CD4-positive, alpha-beta T cell (primary cell): ENCODE measurements around the gene KLHL40. TPM values are rescaled to one million over a fixed set of nuclear protein-coding genes. Genes with fewer than 3 reads are reported as not detected.

Experiments used
- ATAC-seq: fragments of 200-7000 bp; cut with Tn5 transposase; one replicate; pipeline ENCODE4 v1.10.0; 2022; ENCODE audit warnings: mild to moderate bottlenecking; ENCODE audit not compliant: poor library complexity
- CTCF ChIA-PET: fragments of 350-600 bp; sonication (Branson Sonifier 250); formaldehyde crosslinking; loops from one replicate; lab custom pipeline; 2021; ENCODE audit warnings: antibody characterized with exemption, inconsistent platforms; lab: Charles Lee
- POLR2A ChIA-PET: fragments of 350-600 bp; sonication (Branson Sonifier 250); formaldehyde crosslinking; loops from one replicate; lab custom pipeline; 2021; ENCODE audit warnings: antibody characterized with exemption, inconsistent platforms; lab: Charles Lee
- DNase-seq, 14 experiments: peaks; one replicate each; pipeline ENCODE4 v3.0.0-alpha.2; 2013 to 2020; ENCODE audit warnings: mixed read lengths in 2 of 14
- H3K27ac ChIP-seq, 2 donors: one replicate each; pipeline versions ENCODE4 v1.5.1 to v1.7.0; 2013; ENCODE audit warnings: low read length in 2 of 2, low read depth in 1 of 2, mild to moderate bottlenecking in 1 of 2
- H3K27me3 ChIP-seq, 2 experiments: 1 replicate in 1 of 2; 2 replicates in 1 of 2; pipeline versions ENCODE4 v1.6.1 to v1.7.0; 2013; ENCODE audit warnings: low read length in 2 of 2, control low read depth in 1 of 2, mild to moderate bottlenecking in 1 of 2, moderate library complexity in 1 of 2; ENCODE audit not compliant: insufficient read depth in 2 of 2, control insufficient read depth in 1 of 2
- H3K36me3 ChIP-seq: one replicate; pipeline ENCODE4 v1.6.1; 2013; ENCODE audit warnings: low read length, control low read depth; ENCODE audit not compliant: insufficient read depth
- H3K4me1 ChIP-seq: one replicate; pipeline ENCODE4 v1.6.1; 2013; ENCODE audit warnings: low read length, control low read depth; ENCODE audit not compliant: insufficient read depth
- H3K4me3 ChIP-seq: one replicate; pipeline ENCODE4 v1.5.1; 2013; ENCODE audit warnings: mild to moderate bottlenecking, low read length, moderate library complexity
- H3K9me3 ChIP-seq, 2 experiments: 1 replicate in 1 of 2; 2 replicates in 1 of 2; pipeline versions ENCODE4 v1.6.1 to v1.7.0; 2013; ENCODE audit warnings: low read length in 2 of 2, mild to moderate bottlenecking in 2 of 2, control low read depth in 1 of 2, moderate library complexity in 1 of 2; ENCODE audit not compliant: control insufficient read depth in 1 of 2, insufficient read depth in 1 of 2
- H3K27ac Mint-ChIP-seq: one replicate; pipeline ENCODE4 v1.8.0; 2020; ENCODE audit warnings: mixed read lengths
- H3K27me3 Mint-ChIP-seq: one replicate; pipeline ENCODE4 v1.8.0; 2021; ENCODE audit warnings: mixed read lengths
- H3K36me3 Mint-ChIP-seq: one replicate; pipeline ENCODE4 v1.8.0; 2021; ENCODE audit warnings: low read depth, mixed read lengths
- H3K4me1 Mint-ChIP-seq: one replicate; pipeline ENCODE4 v1.8.0; 2021; ENCODE audit warnings: low read depth, mixed read lengths
- H3K4me3 Mint-ChIP-seq: one replicate; pipeline ENCODE4 v1.8.0; 2020; ENCODE audit warnings: mild to moderate bottlenecking, mixed read lengths
- H3K9me3 Mint-ChIP-seq: one replicate; pipeline ENCODE4 v1.8.0; 2020; ENCODE audit warnings: mixed read lengths
- CTCF ChIP-seq: fragments of 200-600 bp; IDR thresholded peaks from one replicate; pipeline ENCODE4 v1.8.0; 2022; ENCODE audit warnings: antibody characterized with exemption, mild to moderate bottlenecking
- intact Hi-C, 2 experiments: fragments of 100-400 bp; cut with DNase I in 1 of 2; cut with micrococcal nuclease in 1 of 2; formaldehyde crosslinking; loops; one replicate each; pipeline versions ENCODE4 v1.15.1 to v1.9.0; 2023 to 2025; cut with DNase I, micrococcal nuclease
- total RNA-seq, 174 experiments: library from RNA in 2 of 174; stranded (reverse) in 2 of 174; gene quantifications; one replicate each; pipeline ENCODE4 v1.2.3 and lab custom pipeline; 2021 to 2026

Gene KLHL40
- total RNA-seq, 2 experiments from 2014 or later, result not detected

- no peak overlapping the region for H3K27ac Mint-ChIP-seq
- intact Hi-C loops, result no loop called here
- H3K9me3 Mint-ChIP-seq, result no peaks in the 10 kb centered on the region
- ChIA-PET CTCF (no interaction called here), POLR2A (no interaction called here)
- Histone ChIP-seq H3K27me3 (no peaks in the 10 kb centered on the region), H3K36me3 (no peaks in the 10 kb centered on the region), H3K9me3 (peaks cover 0 to 12% of the 10 kb centered on the region in 2 experiments), H3K27ac (no peak overlapping the region), H3K4me1 (peaks cover 6% of the 10 kb centered on the region), H3K4me3 (no peak overlapping the region)
- no peak for ATAC-seq
- no peak for TF ChIP-seq CTCF
- H3K4me3 Mint-ChIP-seq, result no peak overlapping the region
- peak in 1 of 14 experiments; percentile 15 for DNase-seq
- H3K4me1 Mint-ChIP-seq, result no peaks in the 10 kb centered on the region
- H3K36me3 Mint-ChIP-seq, result no peaks in the 10 kb centered on the region
- peaks cover 4% of the 10 kb centered on the region for H3K27me3 Mint-ChIP-seq
These were observed 20.7 kb downstream of the KLHL40 start for GRCh38 chr3:42705962-42706585.

GRCh38 chr3:42706721-42707619, 21.6 kb downstream of the KLHL40 start:
- intact Hi-C loops, result no loop called here
- Histone ChIP-seq H3K27ac (no peak overlapping the region), H3K9me3 (peaks cover 0 to 8% of the 10 kb centered on the region in 2 experiments), H3K4me3 (no peak overlapping the region), H3K27me3 (no peaks in the 10 kb centered on the region), H3K4me1 (no peaks in the 10 kb centered on the region), H3K36me3 (no peaks in the 10 kb centered on the region)
- POLR2A ChIA-PET, result no interaction called here
- Mint-ChIP-seq H3K27ac (no peak overlapping the region), H3K27me3 (no peaks in the 10 kb centered on the region), H3K36me3 (no peaks in the 10 kb centered on the region), H3K4me3 (no peak overlapping the region), H3K4me1 (no peaks in the 10 kb centered on the region), H3K9me3 (no peaks in the 10 kb centered on the region)
- ATAC-seq (no peak), DNase-seq (peak in 1 of 14 experiments; percentile 16)
- TF ChIP-seq CTCF, result no peak
- CTCF ChIA-PET, result no interaction called here

GRCh38 chr3:42707620-42708355, 22.5 kb downstream of the KLHL40 start:
- ATAC-seq, result no peak
- H3K27ac Mint-ChIP-seq, result no peak overlapping the region

More at GRCh38 chr3:42707620-42708355, 22.5 kb downstream of the KLHL40 start:
- intact Hi-C loops, result no loop called here
- Mint-ChIP-seq H3K4me1 (no peaks in the 10 kb centered on the region), H3K27me3 (no peaks in the 10 kb centered on the region), H3K9me3 (no peaks in the 10 kb centered on the region), H3K4me3 (no peak overlapping the region), H3K36me3 (no peaks in the 10 kb centered on the region)
- Histone ChIP-seq H3K27me3 (no peaks in the 10 kb centered on the region), H3K9me3 (no peaks in the 10 kb centered on the region), H3K27ac (no peak overlapping the region), H3K36me3 (no peaks in the 10 kb centered on the region), H3K4me3 (no peak overlapping the region), H3K4me1 (no peaks in the 10 kb centered on the region)
- ChIA-PET POLR2A (no interaction called here), CTCF (no interaction called here)
- TF ChIP-seq CTCF, result no peak
- DNase-seq, result peak in 1 of 14 experiments; percentile 28
